ENCODE measurements around the gene GKAP1. TPM values are rescaled to one million over a fixed set of nuclear protein-coding genes. Genes with fewer than 3 reads are reported as not detected.

GKAP1 gene
- total RNA-seq, 2 experiments from 2014 or later, result 5.9 to 6.9 TPM

Other genes starting within 250 kb of the GKAP1 start
- gene IDNK, start 194.6 kb downstream of the GKAP1 start, total RNA-seq, result 1 to 10 TPM; 8.3 to 9.8 TPM
- gene UBQLN1, start 109.8 kb downstream of the GKAP1 start, total RNA-seq, result 100 to 1,000 TPM in 1 of 2 experiments, 10 to 100 TPM in 1; 87.9 to 108 TPM
- gene KIF27, start 103.7 kb upstream of the GKAP1 start, total RNA-seq, result 1 to 10 TPM; 3.4 to 3.6 TPM
- gene HNRNPK, start 162.4 kb upstream of the GKAP1 start, total RNA-seq, result 100 to 1,000 TPM; 587 to 601 TPM
- gene RMI1, start 163.0 kb upstream of the GKAP1 start, total RNA-seq, result 10 to 100 TPM; 19.0 to 19.2 TPM

All from activated naive CD8-positive, alpha-beta T cell treated with anti-CD3 and anti-CD28 coated beads, Interleukin-2, amount 10 ng/mL, durations not matched to agents 7 days and 5 days (primary cell).